CD14-positive monocyte (primary cell): ENCODE results near the gene INO80C. TPM values are rescaled to one million over a fixed set of nuclear protein-coding genes. Genes with fewer than 3 reads are reported as not detected.

Experiments used
- DNase-seq, 3 donors: peaks; one replicate each; pipeline ENCODE4 v3.0.0-alpha.2; 2011 to 2022
- H2AFZ ChIP-seq: 2 replicates; pipeline ENCODE4 v1.6.0; 2012; ENCODE audit warnings: mild to moderate bottlenecking, low read depth, low read length, inconsistent platforms; ENCODE audit not compliant: insufficient read depth, poor library complexity, severe bottlenecking
- H3K27ac ChIP-seq, 2 donors: 1 replicate in 1 of 2; 2 replicates in 1 of 2; pipeline ENCODE4 v1.5.1; 2012 to 2013; ENCODE audit warnings: low read length in 2 of 2, control low read depth in 1 of 2, inconsistent platforms in 1 of 2, low read depth in 1 of 2, mild to moderate bottlenecking in 1 of 2
- H3K27me3 ChIP-seq, 2 donors: one replicate each; pipeline versions ENCODE4 v1.6.0 to v1.6.1; 2011 to 2013; ENCODE audit warnings: low read length in 2 of 2; ENCODE audit not compliant: control insufficient read depth in 2 of 2, insufficient read depth in 2 of 2
- H3K36me3 ChIP-seq, 2 donors: replicated peaks in 1 of 2; 1 replicate in 1 of 2; 2 replicates in 1 of 2; pipeline versions ENCODE4 v1.5.1 to v1.6.1; 2012 to 2013; ENCODE audit warnings: low read length in 2 of 2, control low read depth in 1 of 2, inconsistent platforms in 1 of 2, mild to moderate bottlenecking in 1 of 2; ENCODE audit not compliant: insufficient read depth in 2 of 2, control insufficient read depth in 1 of 2
- H3K4me1 ChIP-seq, 2 donors: 1 replicate in 1 of 2; 2 replicates in 1 of 2; pipeline versions ENCODE4 v1.5.1 to v1.6.1; 2012 to 2013; ENCODE audit warnings: low read length in 2 of 2, control low read depth in 1 of 2, inconsistent platforms in 1 of 2, mild to moderate bottlenecking in 1 of 2, moderate library complexity in 1 of 2; ENCODE audit not compliant: insufficient read depth in 2 of 2, control insufficient read depth in 1 of 2
- H3K4me2 ChIP-seq: replicated peaks from 2 replicates; pipeline ENCODE3; 2012; ENCODE audit warnings: low read length, moderate library complexity, mild to moderate bottlenecking; ENCODE audit not compliant: poor library complexity, severe bottlenecking; ENCODE audit errors: extremely low read depth
- H3K4me3 ChIP-seq, 3 experiments: fragments of 200-600 bp in 1 of 3; sonication (generic) in 1 of 3; replicated peaks in 1 of 3; 1 replicate in 2 of 3; 2 replicates in 1 of 3; pipeline ENCODE4 v1.5.1; 2011 to 2013; ENCODE audit warnings: low read length in 3 of 3, mild to moderate bottlenecking in 3 of 3, control low read depth in 2 of 3, low read depth in 2 of 3, inconsistent platforms in 1 of 3, moderate library complexity in 1 of 3
- H3K79me2 ChIP-seq: 2 replicates; pipeline ENCODE4 v1.6.0; 2012; ENCODE audit warnings: mild to moderate bottlenecking, control low read depth, inconsistent platforms, low read length, moderate library complexity; ENCODE audit not compliant: insufficient read depth
- H3K9ac ChIP-seq: 2 replicates; pipeline ENCODE4 v1.6.0; 2017; ENCODE audit warnings: low read length, mild to moderate bottlenecking; ENCODE audit not compliant: insufficient read depth, poor library complexity, severe bottlenecking
- H3K9me3 ChIP-seq, 2 donors: replicated peaks in 1 of 2; 1 replicate in 1 of 2; 2 replicates in 1 of 2; pipeline versions ENCODE4 v1.5.1 to v1.6.1; 2012 to 2013; ENCODE audit warnings: low read length in 2 of 2, control low read depth in 1 of 2; ENCODE audit not compliant: control insufficient read depth in 1 of 2, insufficient read depth in 1 of 2
- H4K20me1 ChIP-seq: 2 replicates; pipeline ENCODE4 v1.6.0; 2012; ENCODE audit warnings: mild to moderate bottlenecking, low read length, control low read depth, moderate library complexity; ENCODE audit not compliant: insufficient read depth
- H3K27ac Mint-ChIP-seq, 7 donors: one replicate each; pipeline ENCODE4 v1.8.0; 2020; ENCODE audit warnings: mild to moderate bottlenecking in 7 of 7, mixed read lengths in 7 of 7, moderate library complexity in 6 of 7, inconsistent platforms in 2 of 7
- H3K27me3 Mint-ChIP-seq, 3 donors: one replicate each; pipeline ENCODE4 v1.8.0; 2021 to 2022; ENCODE audit warnings: low read depth in 3 of 3, mild to moderate bottlenecking in 3 of 3, mixed read lengths in 3 of 3, moderate library complexity in 3 of 3, inconsistent platforms in 1 of 3
- H3K36me3 Mint-ChIP-seq, 2 donors: one replicate each; pipeline ENCODE4 v1.8.0; 2020; ENCODE audit warnings: mixed read lengths in 2 of 2, inconsistent platforms in 1 of 2, mild to moderate bottlenecking in 1 of 2
- H3K4me1 Mint-ChIP-seq: one replicate; pipeline ENCODE4 v1.8.0; 2020; ENCODE audit warnings: mild to moderate bottlenecking, mixed read lengths
- H3K4me3 Mint-ChIP-seq, 2 donors: one replicate each; pipeline ENCODE4 v1.8.0; 2020; ENCODE audit warnings: mild to moderate bottlenecking in 2 of 2, mixed read lengths in 2 of 2, moderate library complexity in 1 of 2
- H3K9me3 Mint-ChIP-seq, 7 donors: one replicate each; pipeline ENCODE4 v1.8.0; 2020 to 2022; ENCODE audit warnings: mixed read lengths in 7 of 7, mild to moderate bottlenecking in 6 of 7, moderate library complexity in 6 of 7, inconsistent platforms in 2 of 7
- WGBS: methylation state at CpG from one replicate; pipeline ENCODE4 v1.1.5; 2013; ENCODE audit warnings: missing lambda C conversion rate; ENCODE audit not compliant: insufficient coverage; 5-methylcytosine and 5-hydroxymethylcytosine counted together
- intact Hi-C, 2 donors: fragments of 100-400 bp; cut with micrococcal nuclease; formaldehyde crosslinking; loops; one replicate each; pipeline versions ENCODE4 v1.15.0 to v1.15.1; 2023
- polyA plus RNA-seq, 3 donors: library from polyadenylated mRNA; depleted of rRNA in 1 of 3; unstranded in 2 of 3; stranded (reverse) in 1 of 3; fragments of 300-500 nt in 2 of 3; fragments of >200 nt in 1 of 3; fragmentation: Illumina TruSeq in 2 of 3; gene quantifications; 1 replicate in 2 of 3; 2 replicates in 1 of 3; pipeline ENCODE4 v1.2.3, GENCODE V29; 2012 to 2021
- TF ChIP-seq, protein P1 (sequence below): fragments of 200-600 bp; IDR thresholded peaks from one replicate; pipeline ENCODE4 v1.8.0; 2022; ENCODE audit warnings: antibody characterized with exemption, mild to moderate bottlenecking

Gene INO80C
- polyA plus RNA-seq, 3 donors = 17.7 to 27.9 (median 22.3) TPM

DNA sequence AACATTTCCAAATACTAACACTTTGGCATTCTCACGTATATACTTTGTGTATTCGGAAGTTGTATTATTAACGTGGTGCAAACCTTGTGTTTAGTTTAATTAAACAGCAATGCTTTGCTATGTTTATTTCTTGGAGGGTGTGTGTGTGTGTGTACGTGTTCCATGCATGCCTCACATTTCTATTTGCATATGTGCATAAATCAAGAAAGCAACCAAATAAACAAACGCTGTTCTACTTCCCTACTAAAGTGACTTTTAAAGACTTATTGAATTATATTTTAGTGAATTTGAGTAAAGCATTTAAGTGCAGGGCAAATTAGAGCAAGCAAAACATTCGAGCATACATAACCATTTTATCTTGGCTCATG lies 66.4 kb downstream of the INO80C start:
- Histone ChIP-seq H3K27me3 (no peaks in the 10 kb centered on the region), H3K4me2 (no peak overlapping the region), H3K4me3 (no peak overlapping the region), H3K9me3 (peaks cover under 1 to 4% of the 10 kb centered on the region in 2 donors), H4K20me1 (no peaks in the 10 kb centered on the region), H3K27ac (no peak overlapping the region), H3K79me2 (no peaks in the 10 kb centered on the region), H2AFZ (no peak overlapping the region), H3K36me3 (no peaks in the 10 kb centered on the region), H3K4me1 (no peaks in the 10 kb centered on the region), H3K9ac (no peak overlapping the region)
- intact Hi-C loops = no loop called here
- no peak for DNase-seq
- no peak overlapping the region for H3K27ac Mint-ChIP-seq
- peaks cover 3% of the 10 kb centered on the region for H3K4me1 Mint-ChIP-seq
- no CpG with 5 or more reads among the region's 6 CpGs for WGBS
- no peak overlapping the region for H3K4me3 Mint-ChIP-seq
- H3K36me3 Mint-ChIP-seq = no peaks in the 10 kb centered on the region
- peaks cover 0 to 2% (median 0%) of the 10 kb centered on the region in 3 donors for H3K27me3 Mint-ChIP-seq
- TF ChIP-seq, protein P1, sequence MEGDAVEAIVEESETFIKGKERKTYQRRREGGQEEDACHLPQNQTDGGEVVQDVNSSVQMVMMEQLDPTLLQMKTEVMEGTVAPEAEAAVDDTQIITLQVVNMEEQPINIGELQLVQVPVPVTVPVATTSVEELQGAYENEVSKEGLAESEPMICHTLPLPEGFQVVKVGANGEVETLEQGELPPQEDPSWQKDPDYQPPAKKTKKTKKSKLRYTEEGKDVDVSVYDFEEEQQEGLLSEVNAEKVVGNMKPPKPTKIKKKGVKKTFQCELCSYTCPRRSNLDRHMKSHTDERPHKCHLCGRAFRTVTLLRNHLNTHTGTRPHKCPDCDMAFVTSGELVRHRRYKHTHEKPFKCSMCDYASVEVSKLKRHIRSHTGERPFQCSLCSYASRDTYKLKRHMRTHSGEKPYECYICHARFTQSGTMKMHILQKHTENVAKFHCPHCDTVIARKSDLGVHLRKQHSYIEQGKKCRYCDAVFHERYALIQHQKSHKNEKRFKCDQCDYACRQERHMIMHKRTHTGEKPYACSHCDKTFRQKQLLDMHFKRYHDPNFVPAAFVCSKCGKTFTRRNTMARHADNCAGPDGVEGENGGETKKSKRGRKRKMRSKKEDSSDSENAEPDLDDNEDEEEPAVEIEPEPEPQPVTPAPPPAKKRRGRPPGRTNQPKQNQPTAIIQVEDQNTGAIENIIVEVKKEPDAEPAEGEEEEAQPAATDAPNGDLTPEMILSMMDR = no peak
- H3K9me3 Mint-ChIP-seq = peaks cover 4 to 9% (median 6%) of the 10 kb centered on the region in 7 donors

DNA sequence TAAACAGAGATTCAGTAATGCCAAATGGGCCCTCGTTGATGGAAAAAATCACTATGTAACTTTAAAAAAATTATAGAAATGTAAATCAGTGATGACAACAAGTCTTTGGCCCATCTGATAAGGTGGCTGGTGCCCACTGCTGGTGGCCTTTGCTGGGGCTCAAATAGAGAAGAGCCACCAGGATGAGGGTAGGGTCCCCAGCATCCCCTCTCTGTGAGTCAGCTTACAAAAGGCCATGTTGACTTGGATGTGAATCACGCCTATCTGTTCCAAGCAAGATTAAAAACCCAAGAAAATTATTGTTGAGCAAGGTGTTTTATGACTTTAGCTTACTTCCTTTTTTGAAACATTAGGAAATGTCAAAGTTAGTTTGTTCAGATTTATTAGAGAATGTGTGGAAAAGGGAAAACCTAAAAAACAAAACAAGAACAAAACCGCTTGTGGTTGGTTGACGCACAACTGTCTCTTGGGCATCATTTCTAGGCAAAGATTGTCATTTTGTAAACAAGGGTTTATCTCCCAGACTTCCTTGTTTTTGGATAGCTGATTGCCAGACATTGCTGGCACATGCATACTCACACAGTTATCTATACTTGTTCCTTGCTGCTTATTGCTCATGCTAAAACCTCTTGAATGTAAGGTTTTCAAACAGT lies 66.9 kb downstream of the INO80C start:
- H3K9ac ChIP-seq = no peak overlapping the region
- H3K27me3 ChIP-seq = no peaks in the 10 kb centered on the region
- no peak overlapping the region for H2AFZ ChIP-seq
- H3K4me3 ChIP-seq = no peak overlapping the region
- Mint-ChIP-seq H3K4me3 (no peak overlapping the region), H3K4me1 (peaks cover 3% of the 10 kb centered on the region), H3K27me3 (peaks cover 0 to 2% (median 0%) of the 10 kb centered on the region in 3 donors), H3K27ac (peak overlapping the region in 1 of 7 donors; percentile 55), H3K9me3 (peaks cover 4 to 8% (median 5%) of the 10 kb centered on the region in 7 donors), H3K36me3 (no peaks in the 10 kb centered on the region)
- TF ChIP-seq, protein P1 = no peak
- intact Hi-C loops = no loop called here
- no peaks in the 10 kb centered on the region for H3K36me3 ChIP-seq
- peak in 2 of 3 donors; percentile 16 to 43 for DNase-seq
- no peaks in the 10 kb centered on the region for H3K79me2 ChIP-seq
- peaks cover 0 to 4% of the 10 kb centered on the region in 2 donors for H3K9me3 ChIP-seq
- H4K20me1 ChIP-seq = no peaks in the 10 kb centered on the region
- H3K4me2 ChIP-seq = no peak overlapping the region
- no peaks in the 10 kb centered on the region for H3K4me1 ChIP-seq
- WGBS = 19% methylated on average over 2 of the region's 4 CpGs
- H3K27ac ChIP-seq = no peak overlapping the region
